ENCODE results near the gene COL26A1.

GRCh38 chr7:101596898-101597297 lies 234.2 kb downstream of the COL26A1 start:
- TF ChIP-seq TAF1 (IDR thresholded peaks at IDR 0.05; ENCODE audit: borderline replicate concordance, insufficient read depth, low read length), result no peak
- no peak for TF ChIP-seq POLR2AphosphoS5 (IDR thresholded peaks at IDR 0.05; ENCODE audit: low read depth, low read length)

All from PFSK-1 (cell line).